DMS53 treated with DMSO at 0.1 percent for 48 hours (cell line): Measurements from ENCODE around the gene DOCK4.
"Not testable (repeated sequence)": the region's sequence is repeated elsewhere in the genome, so short reads cannot be mapped to it uniquely, and the experiment has no call there.

Experiments used
- DNase-seq: peaks from one replicate; lab custom pipeline; 2025; ENCODE audit not compliant: unreplicated experiment; lab: John Stamatoyannopoulos, UW

The DOCK4 gene

GRCh38 chr7:112135815-112136214 lies 70.4 kb downstream of the DOCK4 start:
- no peak for DNase-seq

- DNase-seq = no peak
These were observed 72.2 kb downstream of the DOCK4 start for GRCh38 chr7:112134039-112134438.

- DNase-seq = no peak
These were observed 72.9 kb downstream of the DOCK4 start for GRCh38 chr7:112133328-112133727.

GRCh38 chr7:112132051-112132694 lies 74.0 kb downstream of the DOCK4 start:
- no peak for DNase-seq

- peak; percentile 51 for DNase-seq
These were observed 75.3 kb downstream of the DOCK4 start for GRCh38 chr7:112130729-112131410.

GRCh38 chr7:112129655-112130323 lies 76.4 kb downstream of the DOCK4 start:
- DNase-seq = peak; percentile 77

GRCh38 chr7:112128461-112129425 lies 77.5 kb downstream of the DOCK4 start:
- not testable (repeated sequence) for DNase-seq

- not testable (repeated sequence) for DNase-seq
These were observed 78.2 kb downstream of the DOCK4 start for GRCh38 chr7:112128041-112128440.

- no peak for DNase-seq
These were observed 80.9 kb downstream of the DOCK4 start for GRCh38 chr7:112125250-112125649.

- DNase-seq = peak; percentile 95
These were observed 82.0 kb downstream of the DOCK4 start for GRCh38 chr7:112124061-112124766.

- DNase-seq = no peak
These were observed 83.4 kb downstream of the DOCK4 start for GRCh38 chr7:112122798-112123197.

- no peak for DNase-seq
These were observed 84.1 kb downstream of the DOCK4 start for GRCh38 chr7:112122144-112122543.

- no peak for DNase-seq
These were observed 84.9 kb downstream of the DOCK4 start for GRCh38 chr7:112121318-112121717.

GRCh38 chr7:112120696-112121217 lies 85.4 kb downstream of the DOCK4 start:
- no peak for DNase-seq

GRCh38 chr7:112118581-112119566 lies 87.3 kb downstream of the DOCK4 start:
- DNase-seq = no peak

- peak; percentile 94 for DNase-seq
These were observed 89.3 kb downstream of the DOCK4 start for GRCh38 chr7:112116894-112117293.

- no peak for DNase-seq
These were observed 89.8 kb downstream of the DOCK4 start for GRCh38 chr7:112116358-112116757.

- no peak for DNase-seq
These were observed 90.3 kb downstream of the DOCK4 start for GRCh38 chr7:112115880-112116279.
